ENCODE results near the gene TIMM23.
"Not testable (repeated sequence)": the region's sequence is repeated elsewhere in the genome, so short reads cannot be mapped to it uniquely, and the experiment has no call there.

Gene TIMM23

DNA sequence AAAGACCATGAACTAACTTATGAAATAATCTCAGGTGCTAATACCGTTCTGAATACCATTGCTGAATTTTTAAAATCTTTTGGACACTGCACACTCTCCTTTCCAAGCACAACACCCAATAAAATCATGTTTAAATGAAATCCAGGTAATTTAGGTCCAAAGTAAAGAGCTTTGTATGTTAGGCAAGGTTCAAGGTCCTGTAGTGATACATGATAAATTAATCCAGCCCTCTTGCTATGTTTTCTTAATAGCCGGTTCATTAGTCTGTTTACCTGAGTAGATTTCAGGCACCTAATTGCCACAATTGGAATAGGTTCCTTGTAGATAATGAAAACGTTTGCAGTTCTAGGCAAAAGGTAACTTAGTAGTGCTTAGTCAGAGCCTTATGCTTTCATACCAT lies 13.3 kb downstream of the TIMM23 start:
- in situ Hi-C loops (cut with MboI; ENCODE audit: low sequenced_read_pairs), result not testable (repeated sequence)

- in situ Hi-C loops (cut with MboI; ENCODE audit: low sequenced_read_pairs), result no loop called here
Measured at GRCh38 chr10:45997557-45997956, 25.3 kb downstream of the TIMM23 start.

- in situ Hi-C loops (cut with MboI; ENCODE audit: low sequenced_read_pairs), result no loop called here
Measured at GRCh38 chr10:45997994-45998763, 25.9 kb downstream of the TIMM23 start.

GRCh38 chr10:45999955-46000354 lies 27.7 kb downstream of the TIMM23 start:
- in situ Hi-C loops (cut with MboI; ENCODE audit: low sequenced_read_pairs), result not testable (repeated sequence)

DNA sequence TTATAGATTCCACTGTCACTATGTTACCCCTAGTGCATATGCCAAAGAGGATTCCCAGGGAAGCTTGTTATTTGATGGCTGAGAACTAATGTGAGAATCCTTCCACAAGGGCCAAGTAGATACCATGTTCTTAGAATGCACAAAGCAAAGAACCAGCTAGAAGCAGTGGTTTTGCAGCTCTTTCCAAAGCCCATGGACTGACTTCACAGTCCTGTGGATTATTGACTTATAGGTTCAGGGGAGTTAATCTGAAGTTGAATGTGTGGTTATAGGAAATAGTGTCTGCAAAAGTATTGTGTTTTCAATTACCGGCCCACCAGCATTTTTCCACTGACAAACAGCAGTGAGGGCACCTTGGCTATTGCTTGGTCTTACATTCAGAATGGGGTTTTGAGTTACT lies 28.2 kb downstream of the TIMM23 start:
- in situ Hi-C loops (cut with MboI; ENCODE audit: low sequenced_read_pairs), result no loop called here

DNA sequence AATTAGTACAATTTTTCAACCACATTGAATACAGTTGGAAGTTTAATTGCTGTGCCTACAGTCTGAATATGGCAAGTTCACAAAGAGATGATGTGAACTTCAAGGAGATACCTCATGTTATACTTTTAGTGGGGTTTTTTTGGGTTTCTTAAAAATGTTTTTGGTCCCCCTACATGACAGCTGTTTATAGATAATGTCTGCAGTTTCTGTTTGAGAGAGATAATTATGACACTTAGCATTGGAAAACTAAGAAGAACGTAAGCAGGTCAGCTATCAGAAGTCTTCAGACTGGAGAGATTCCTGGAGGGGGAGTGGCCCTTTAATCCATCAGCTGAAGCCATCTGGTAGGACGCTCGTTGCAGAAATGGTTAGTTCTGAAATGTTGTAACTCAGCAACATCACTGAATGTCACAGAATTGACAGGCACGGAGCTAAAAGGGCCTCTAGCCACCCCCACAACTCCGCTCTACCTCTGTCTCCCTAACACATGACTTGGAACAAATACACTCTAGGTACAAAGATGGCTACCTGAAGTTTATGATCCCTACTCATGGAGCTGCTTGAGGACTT lies 29.0 kb downstream of the TIMM23 start:
- in situ Hi-C loops (cut with MboI; ENCODE audit: low sequenced_read_pairs), result no loop called here

GRCh38 chr10:46002189-46002687 lies 29.9 kb downstream of the TIMM23 start:
- in situ Hi-C loops (cut with MboI; ENCODE audit: low sequenced_read_pairs), result not testable (repeated sequence)

DNA sequence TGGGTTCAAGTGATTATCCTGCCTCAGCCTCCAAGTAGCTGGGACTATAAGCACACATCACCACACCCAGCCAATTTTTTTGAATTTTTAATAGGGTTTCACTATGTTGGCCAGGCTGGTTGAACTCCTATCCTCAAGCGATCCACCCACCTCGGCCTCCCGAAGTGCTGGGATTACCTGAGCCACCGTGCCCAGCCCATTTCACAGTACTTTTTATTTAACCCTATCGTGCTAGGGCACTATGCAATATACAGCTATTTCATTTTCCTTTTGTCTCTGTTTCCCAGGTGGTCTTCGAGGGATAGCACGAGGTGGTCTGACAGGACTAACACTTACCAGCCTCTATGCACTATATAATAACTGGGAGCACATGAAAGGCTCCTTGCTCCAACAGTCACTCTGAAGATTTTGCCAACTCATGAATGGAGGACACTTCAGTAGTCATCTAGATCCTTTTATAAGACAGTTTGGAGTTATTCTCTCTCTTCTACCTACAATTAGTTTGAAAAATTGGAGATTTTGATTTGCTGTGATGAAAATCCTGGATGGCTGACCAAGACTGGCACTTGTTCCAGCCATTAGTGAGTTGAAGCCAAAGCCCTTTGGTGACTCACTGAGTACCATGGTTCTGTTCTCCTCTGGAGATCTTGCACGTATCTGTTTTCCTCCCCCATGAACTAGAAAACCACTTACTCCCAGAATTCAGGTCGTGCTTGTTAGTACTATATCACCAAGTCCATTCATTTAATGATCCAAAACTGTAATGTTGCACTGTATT lies 30.8 kb downstream of the TIMM23 start:
- in situ Hi-C loops (cut with MboI; ENCODE audit: low sequenced_read_pairs), result no loop called here

- in situ Hi-C loops (cut with MboI; ENCODE audit: low sequenced_read_pairs), result no loop called here
Measured at GRCh38 chr10:46004963-46005362, 32.7 kb downstream of the TIMM23 start.

DNA sequence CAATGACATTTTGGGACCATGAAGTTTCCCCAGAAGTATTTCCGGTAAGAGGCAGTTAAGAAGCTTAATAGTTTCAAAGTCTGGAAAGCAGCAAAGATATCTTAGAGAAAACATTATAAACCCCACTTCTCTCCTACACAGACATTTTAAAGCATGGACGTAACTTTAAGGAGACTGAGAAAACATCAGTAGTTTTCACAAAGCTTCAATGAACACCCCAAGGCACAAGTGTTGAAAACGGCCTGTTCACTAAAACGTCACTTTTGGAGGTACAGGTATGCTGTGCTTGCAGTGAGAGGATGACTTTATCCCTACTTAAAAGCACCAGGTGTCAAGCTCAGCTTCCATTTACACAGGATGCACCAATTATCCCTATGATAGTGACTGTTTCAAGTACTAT lies 33.1 kb downstream of the TIMM23 start:
- in situ Hi-C loops (cut with MboI; ENCODE audit: low sequenced_read_pairs), result no loop called here

DNA sequence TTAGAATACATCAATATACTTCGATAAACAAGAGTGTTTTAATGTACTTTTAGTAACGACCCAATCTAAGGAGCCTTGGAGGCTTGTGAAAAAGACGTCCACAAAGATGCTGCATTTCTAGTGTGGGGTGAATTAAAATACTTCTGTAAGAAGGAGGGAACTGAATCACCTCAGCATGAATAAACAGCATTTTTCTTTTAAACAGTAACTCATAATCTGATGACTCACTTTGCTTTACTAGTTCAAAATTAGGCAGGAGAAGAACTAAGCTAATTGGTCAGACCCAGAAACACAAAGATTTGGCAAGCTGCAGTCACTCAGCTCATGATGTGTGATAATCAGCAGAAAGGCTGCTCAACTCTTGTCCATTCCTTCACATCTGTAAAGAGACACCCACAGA lies 33.9 kb downstream of the TIMM23 start:
- in situ Hi-C loops (cut with MboI; ENCODE audit: low sequenced_read_pairs), result no loop called here

DNA sequence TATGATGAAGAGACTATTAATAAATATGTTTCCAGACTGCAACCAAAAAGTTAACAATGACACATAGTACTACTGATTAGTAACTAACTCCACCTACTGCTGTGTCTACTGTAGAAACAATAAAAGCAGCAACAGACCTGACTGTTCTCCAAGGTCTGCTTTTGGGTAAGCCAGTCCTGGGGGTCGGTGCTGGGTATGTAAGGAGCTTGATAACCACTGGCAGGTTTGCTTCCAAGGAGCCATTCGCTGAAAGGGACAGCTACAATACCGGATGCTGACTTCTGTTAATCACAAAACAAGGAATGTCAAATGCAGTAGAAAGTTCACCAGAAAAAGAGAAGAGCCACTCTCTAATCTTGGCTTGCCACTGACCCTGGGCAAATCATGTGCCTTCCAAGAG lies 40.5 kb downstream of the TIMM23 start:
- in situ Hi-C loops (cut with MboI; ENCODE audit: low sequenced_read_pairs), result no loop called here

- in situ Hi-C loops (cut with MboI; ENCODE audit: low sequenced_read_pairs), result no loop called here
Measured at GRCh38 chr10:46014206-46014605, 41.9 kb downstream of the TIMM23 start.

GRCh38 chr10:46014683-46015405 lies 42.6 kb downstream of the TIMM23 start:
- in situ Hi-C loops (cut with MboI; ENCODE audit: low sequenced_read_pairs), result no loop called here

DNA sequence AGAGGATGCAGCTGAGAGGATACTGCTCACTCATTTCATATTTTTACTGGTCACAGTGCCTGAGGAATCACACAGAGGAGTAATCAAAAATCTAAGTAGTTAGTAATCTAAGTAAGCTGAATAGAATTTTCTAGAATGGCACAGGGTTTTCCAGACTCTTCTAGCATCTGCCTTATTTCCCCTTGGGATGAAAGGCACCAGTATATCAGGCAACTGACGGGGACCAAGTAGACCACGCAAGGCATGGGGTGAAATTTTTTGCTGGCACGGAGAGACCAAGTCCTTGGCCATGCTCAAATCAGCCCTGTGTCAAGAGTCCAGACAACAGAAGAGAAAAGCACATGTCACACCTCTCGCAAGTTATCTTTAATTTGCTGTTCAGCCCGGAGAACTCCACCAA lies 43.9 kb downstream of the TIMM23 start:
- in situ Hi-C loops (cut with MboI; ENCODE audit: low sequenced_read_pairs), result no loop called here

GRCh38 chr10:46016811-46017210 lies 44.5 kb downstream of the TIMM23 start:
- in situ Hi-C loops (cut with MboI; ENCODE audit: low sequenced_read_pairs), result no loop called here

DNA sequence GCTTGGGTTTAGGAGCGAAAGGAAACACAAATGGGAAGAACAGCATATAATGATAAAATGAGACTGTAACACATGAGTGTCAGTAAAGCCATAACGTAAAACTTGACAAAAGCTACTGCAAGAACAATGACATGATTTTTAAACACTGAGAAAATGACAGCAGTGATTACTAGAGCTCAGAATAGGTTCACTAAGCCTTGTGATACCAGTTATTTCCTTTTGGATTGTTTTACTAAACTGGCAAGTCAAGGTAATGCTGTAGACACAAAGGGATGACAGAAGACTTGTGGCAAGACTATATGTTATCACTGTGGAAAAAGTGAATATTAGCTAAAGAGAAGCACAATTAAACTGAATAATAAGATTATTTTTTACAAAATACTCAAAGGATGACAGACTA lies 45.4 kb downstream of the TIMM23 start:
- in situ Hi-C loops (cut with MboI; ENCODE audit: low sequenced_read_pairs), result no loop called here

DNA sequence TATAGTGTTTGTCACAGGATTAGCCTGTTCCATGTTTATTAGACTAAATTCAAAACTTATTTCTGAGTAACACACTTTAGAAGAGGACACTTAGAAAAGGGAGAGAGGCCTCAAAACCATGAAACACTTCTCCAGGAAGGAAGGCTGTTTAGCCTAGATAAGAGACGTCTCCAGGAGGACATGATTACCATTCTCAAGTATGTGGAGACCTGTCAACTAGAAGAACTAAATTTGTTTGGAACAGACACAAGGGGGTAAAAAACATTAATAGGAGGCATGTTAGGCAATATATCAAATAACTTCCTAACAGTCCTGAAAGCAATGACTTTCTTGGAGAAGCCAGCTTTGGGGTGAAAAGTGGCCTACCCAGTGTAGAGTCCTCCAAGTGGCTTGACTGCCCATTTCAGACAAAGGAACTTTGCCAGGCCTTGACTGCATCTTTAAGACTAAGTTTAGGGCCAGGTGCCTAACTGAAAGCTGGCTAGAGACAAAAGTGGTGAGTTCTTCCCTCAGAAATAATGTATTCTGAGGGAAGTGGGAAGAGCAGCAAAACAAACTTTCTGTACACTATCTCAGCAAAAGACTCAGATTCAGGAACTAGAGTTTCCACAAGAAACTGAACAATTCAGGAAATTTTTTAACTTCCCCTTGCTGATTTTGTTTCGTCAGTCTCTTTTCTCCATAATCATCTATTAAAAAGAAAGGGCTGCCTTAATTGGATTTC lies 46.3 kb downstream of the TIMM23 start:
- in situ Hi-C loops (cut with MboI; ENCODE audit: low sequenced_read_pairs), result no loop called here

GRCh38 chr10:46019177-46019528 lies 46.9 kb downstream of the TIMM23 start:
- in situ Hi-C loops (cut with MboI; ENCODE audit: low sequenced_read_pairs), result no loop called here

DNA sequence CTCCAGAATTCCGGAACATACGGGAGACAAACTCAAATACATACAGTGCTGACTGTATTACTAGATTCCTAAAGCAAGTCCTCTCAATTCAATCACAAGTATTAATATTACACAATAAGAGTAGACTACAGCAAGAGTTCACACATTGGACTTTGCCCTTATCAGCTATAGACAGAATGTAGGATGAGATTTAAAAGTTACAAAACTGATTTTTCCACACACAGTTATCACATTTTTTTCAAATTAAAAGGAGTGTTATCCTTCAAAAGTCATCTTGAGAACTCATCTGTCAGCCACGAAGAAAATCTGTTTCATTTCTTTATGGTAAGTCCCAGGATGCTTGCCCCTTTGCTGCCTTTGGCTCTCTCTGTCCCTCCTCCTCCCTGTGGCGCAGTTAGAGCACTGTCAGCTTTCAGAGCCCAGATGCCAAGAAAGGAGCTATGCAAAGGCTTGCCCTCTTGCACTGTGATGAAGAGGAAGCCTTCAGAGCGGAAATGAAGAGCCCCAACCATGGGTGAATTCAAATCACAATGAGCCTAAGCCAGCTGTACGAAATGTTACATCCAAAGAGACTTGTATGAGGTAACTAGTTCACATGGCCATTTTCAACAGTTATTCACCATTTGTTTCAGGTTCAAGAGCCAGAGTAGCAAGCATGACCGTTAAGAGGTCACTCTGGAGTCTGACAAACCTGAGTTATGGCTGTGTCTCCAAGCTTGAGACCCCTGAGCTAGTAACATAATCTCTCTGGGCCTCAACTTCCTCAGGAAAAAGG lies 47.5 kb downstream of the TIMM23 start:
- in situ Hi-C loops (cut with MboI; ENCODE audit: low sequenced_read_pairs), result no loop called here

Data from HL-60/S4 treated with retinoic acid at 250 ng/mL for 4 days and 3 days (cell line).